GM12892 (cell line): ENCODE measurements around the gene STK11IP.

Experiments used
- DNase-seq: peaks from one replicate; pipeline ENCODE4 v3.0.0; 2011; ENCODE audit not compliant: insufficient read length
- FAIRE-seq: peaks from 2 replicates; lab custom pipeline; 2011; peaks lifted over from hg19 to GRCh38; lab: Jason Lieb, UNC
- POLR2A ChIP-seq: IDR thresholded peaks from 2 replicates; pipeline ENCODE4 v1.6.1; 2011; ENCODE audit warnings: low read depth, low read length, control low read depth
- POLR2AphosphoS5 ChIP-seq: IDR thresholded peaks from 2 replicates; pipeline ENCODE4 v1.6.1; 2011; ENCODE audit warnings: low read depth, low read length, control low read depth
- TAF1 ChIP-seq: IDR thresholded peaks from 2 replicates; pipeline ENCODE4 v1.6.1; 2011; ENCODE audit warnings: low read depth, mild to moderate bottlenecking, control low read depth, low read length, borderline replicate concordance

The STK11IP gene

DNA sequence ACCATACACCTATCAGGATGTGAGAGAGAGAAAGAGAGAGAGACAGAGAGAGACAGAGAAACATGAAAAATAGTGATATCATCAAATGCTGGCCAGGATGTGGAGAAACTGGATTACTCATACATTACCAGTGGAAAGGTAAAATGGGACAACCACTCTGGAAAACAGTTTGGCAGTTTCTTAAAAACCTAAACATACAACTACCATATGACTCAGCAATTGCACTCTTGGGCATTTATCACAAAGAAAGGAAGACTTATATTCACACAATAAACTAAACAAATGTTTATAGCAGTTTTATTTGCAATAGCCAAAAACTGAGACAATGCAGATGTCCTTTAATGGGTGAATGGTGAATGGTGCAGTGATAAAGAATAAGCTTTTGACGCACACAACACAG lies 58.9 kb downstream of the STK11IP start:
- DNase-seq: no peak
- TF ChIP-seq POLR2AphosphoS5 (no peak), POLR2A (no peak), TAF1 (no peak)
- no peak for FAIRE-seq

GRCh38 chr2:219658196-219658846 lies 60.7 kb downstream of the STK11IP start:
- no peak for DNase-seq
- FAIRE-seq: no peak
- no peak for TF ChIP-seq TAF1
- no peak for TF ChIP-seq POLR2A
- TF ChIP-seq POLR2AphosphoS5: no peak

DNA sequence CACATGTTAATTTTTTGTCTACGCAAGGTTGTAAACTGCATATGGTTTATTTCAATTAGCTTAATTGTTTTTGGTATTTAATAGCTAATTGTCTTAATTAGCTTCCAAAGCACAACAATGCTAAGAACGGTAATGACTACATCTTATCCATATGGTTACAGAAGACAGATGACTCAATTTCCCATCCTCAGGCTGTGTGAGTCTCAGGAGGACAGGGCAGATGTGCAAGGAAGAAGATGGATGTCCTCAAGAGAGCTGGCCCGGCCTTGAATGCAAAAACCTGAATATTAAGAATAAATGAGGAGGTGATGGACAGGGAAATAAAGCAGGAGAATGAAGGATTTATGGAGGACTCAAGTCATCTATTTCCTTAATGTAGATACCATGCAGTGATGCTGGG lies 61.2 kb downstream of the STK11IP start:
- FAIRE-seq (no peak), DNase-seq (no peak)
- TF ChIP-seq TAF1 (no peak), POLR2A (no peak), POLR2AphosphoS5 (no peak)

- FAIRE-seq (peak; percentile 93), DNase-seq (no peak)
- TF ChIP-seq TAF1: no peak
Observed at GRCh38 chr2:219661197-219661954, 63.7 kb downstream of the STK11IP start.

- no peak for DNase-seq
- TF ChIP-seq POLR2AphosphoS5: no peak
- TF ChIP-seq POLR2A: no peak
- TF ChIP-seq TAF1: no peak
- FAIRE-seq: peak; percentile 66
Observed at GRCh38 chr2:219661955-219662395, 64.3 kb downstream of the STK11IP start.

- FAIRE-seq (peak; percentile 21), DNase-seq (no peak)
- no peak for TF ChIP-seq POLR2A
- TF ChIP-seq TAF1: no peak
- TF ChIP-seq POLR2AphosphoS5: no peak
Observed at GRCh38 chr2:219662566-219662965, 64.9 kb downstream of the STK11IP start.

GRCh38 chr2:219663116-219663762 lies 65.6 kb downstream of the STK11IP start:
- FAIRE-seq (no peak), DNase-seq (no peak)
- TF ChIP-seq POLR2AphosphoS5 (no peak), TAF1 (no peak), POLR2A (no peak)

GRCh38 chr2:219664041-219664440 lies 66.4 kb downstream of the STK11IP start:
- no peak for DNase-seq
- no peak for FAIRE-seq

GRCh38 chr2:219664944-219665343 lies 67.3 kb downstream of the STK11IP start:
- DNase-seq (no peak), FAIRE-seq (no peak)
- TF ChIP-seq POLR2AphosphoS5: no peak
- no peak for TF ChIP-seq TAF1
- TF ChIP-seq POLR2A: no peak

More at GRCh38 chr2:219664041-219664440, 66.4 kb downstream of the STK11IP start:
- TF ChIP-seq POLR2A: no peak

DNA sequence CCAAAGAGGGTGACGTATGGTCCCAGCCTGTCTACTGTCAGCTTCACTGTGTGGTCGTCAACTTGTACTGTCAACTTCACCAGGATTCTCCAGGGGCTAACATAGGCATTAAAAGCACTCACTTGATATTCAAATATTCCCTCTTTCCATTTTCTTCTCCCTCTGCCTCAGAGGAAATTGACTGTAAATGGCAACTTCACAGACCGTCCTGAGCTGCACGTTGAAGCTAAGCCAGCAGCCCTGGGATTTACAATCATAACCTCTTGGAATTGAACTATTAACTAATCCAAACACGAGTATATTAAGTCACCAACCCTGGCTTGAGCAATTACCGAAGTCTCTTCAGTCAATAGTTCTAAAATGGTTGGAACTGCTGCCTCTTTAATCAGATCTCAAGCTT lies 68.3 kb downstream of the STK11IP start:
- no peak for FAIRE-seq

More for the DNA sequence above, 68.3 kb downstream of the STK11IP start:
- no peak for DNase-seq
- TF ChIP-seq TAF1 (no peak), POLR2A (no peak), POLR2AphosphoS5 (no peak)
